HAP-1 (cell line): Measurements from ENCODE around the gene KSR1.

Experiments
- DNase-seq, 2 experiments: peaks; one replicate each; pipeline ENCODE4 v3.0.0-alpha.2; 2016 to 2020; ENCODE audit warnings: low spot score in 2 of 2
- H3K27me3 ChIP-seq: fragments of 250-450 bp; sonication (Bioruptor Pico); 2 replicates; pipeline ENCODE4 v1.5.1; 2020; ENCODE audit warnings: low read depth, mild to moderate bottlenecking, moderate library complexity
- H3K36me3 ChIP-seq: fragments of 250-450 bp; sonication (Bioruptor Pico); replicated peaks from 2 replicates; pipeline ENCODE4 v1.5.1; 2020; ENCODE audit warnings: mild to moderate bottlenecking
- H3K4me1 ChIP-seq: fragments of 250-450 bp; sonication (Bioruptor Pico); 2 replicates; pipeline ENCODE4 v1.5.1; 2020; ENCODE audit warnings: mild to moderate bottlenecking
- H3K4me3 ChIP-seq: fragments of 250-450 bp; sonication (Bioruptor Pico); 2 replicates; pipeline ENCODE4 v1.5.1; 2020; ENCODE audit warnings: mild to moderate bottlenecking, moderate library complexity
- H3K9me3 ChIP-seq: fragments of 250-450 bp; sonication (Bioruptor Pico); 2 replicates; pipeline ENCODE4 v1.5.1; 2020; ENCODE audit warnings: mild to moderate bottlenecking, moderate library complexity
- in situ Hi-C: fragments of 300-500 bp; cut with MboI; formaldehyde crosslinking; loops from 3 replicates; pipeline ENCODE4 v1.14.3; 2020; ENCODE audit warnings: low sequenced_read_pairs, inconsistent platforms, mixed read lengths

KSR1 gene

DNA sequence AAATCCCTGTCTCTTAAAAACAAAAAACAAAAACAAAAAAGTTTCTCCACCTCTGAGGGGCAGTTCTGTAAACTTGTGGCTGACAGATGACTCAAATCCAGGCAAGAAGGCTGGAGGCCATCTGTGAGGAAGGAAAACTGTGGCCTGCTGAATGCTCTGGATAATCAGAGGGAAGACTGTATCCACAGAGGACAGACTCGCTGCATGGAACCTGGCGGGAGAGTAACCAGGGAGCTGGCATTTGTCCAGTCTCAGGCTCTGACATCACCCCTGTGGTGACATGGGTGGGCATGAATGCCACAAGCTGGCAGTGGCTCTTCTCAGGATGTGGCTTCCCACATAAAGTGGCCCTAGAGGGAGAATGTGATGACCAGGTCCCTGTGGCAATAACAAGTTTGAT lies 2.8 kb upstream of the KSR1 start:
- Histone ChIP-seq H3K4me3 (no peak overlapping the region), H3K4me1 (peaks cover 10% of the 10 kb centered on the region), H3K36me3 (no peaks in the 10 kb centered on the region), H3K9me3 (no peaks in the 10 kb centered on the region), H3K27me3 (no peaks in the 10 kb centered on the region)
- in situ Hi-C loops: loop anchor here (5.0 to 25.0 kb wide), 2 partner anchors 51 to 216 kb away; no protein-coding TSS in a partner anchor
- no peak for DNase-seq

DNA sequence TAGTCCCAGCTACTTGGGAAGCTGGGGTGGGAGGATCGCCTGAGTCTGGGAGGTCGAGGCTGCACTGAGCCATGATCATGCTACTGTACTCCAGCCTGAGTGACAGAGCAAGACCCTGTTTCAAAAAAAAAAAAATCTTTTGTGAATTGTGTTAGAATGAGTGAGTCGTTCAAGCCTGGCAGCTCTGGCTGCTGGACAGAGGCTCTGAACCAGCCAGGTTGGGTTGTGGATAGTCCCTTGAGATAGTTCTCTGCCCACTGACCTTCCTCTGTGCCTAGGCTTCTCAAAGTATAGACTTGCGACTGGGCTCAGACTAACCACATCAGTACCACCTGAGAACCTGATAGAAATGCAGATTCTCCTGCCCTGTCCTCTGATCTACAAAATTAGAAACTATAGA lies 2.2 kb upstream of the KSR1 start:
- H3K9me3 ChIP-seq: no peaks in the 10 kb centered on the region
- no peak overlapping the region for H3K4me3 ChIP-seq
- H3K27me3 ChIP-seq: no peaks in the 10 kb centered on the region
- H3K4me1 ChIP-seq: peaks cover 12% of the 10 kb centered on the region
- no peak for DNase-seq
- no peaks in the 10 kb centered on the region for H3K36me3 ChIP-seq
- in situ Hi-C loops: loop anchor here (5.0 to 25.0 kb wide), 2 partner anchors 52 to 217 kb away; no protein-coding TSS in a partner anchor

DNA sequence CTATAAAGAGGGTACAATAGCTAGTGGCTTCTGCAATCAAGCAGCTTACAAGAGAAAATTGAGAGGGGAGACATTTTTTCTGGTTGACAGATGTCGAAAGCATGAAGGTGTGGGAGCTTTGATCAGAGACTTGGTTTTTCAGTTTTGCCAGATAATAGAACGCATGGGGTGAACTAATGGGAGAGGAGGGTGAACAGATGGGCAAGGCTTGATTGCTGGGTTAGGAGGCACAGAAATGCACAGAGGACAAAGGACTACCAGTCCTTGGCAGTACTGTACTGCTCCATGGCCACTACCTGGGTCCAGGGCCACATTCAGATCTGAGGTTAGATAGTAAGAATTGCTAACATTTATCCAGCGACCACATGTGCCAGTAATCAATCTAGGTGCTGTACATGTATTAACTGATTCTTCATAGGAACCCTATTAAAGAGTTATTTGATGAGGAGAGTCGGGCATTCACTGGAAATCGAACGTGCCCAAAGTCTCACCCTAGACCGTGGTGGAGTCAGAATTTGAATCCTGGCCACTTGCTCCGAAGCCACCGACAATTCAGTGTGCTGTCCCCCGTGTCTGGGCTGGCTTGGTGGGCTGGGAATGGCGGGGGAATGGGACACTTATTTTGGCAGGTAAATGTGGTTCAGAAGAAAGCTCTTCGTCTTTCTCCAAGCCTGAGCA lies 873 bp upstream of the KSR1 start:
- Histone ChIP-seq H3K4me1 (peaks cover 12% of the 10 kb centered on the region), H3K36me3 (no peaks in the 10 kb centered on the region), H3K4me3 (peak overlapping the region; percentile 60), H3K9me3 (no peaks in the 10 kb centered on the region), H3K27me3 (no peaks in the 10 kb centered on the region)
- DNase-seq: no peak
- in situ Hi-C loops: loop anchor here (5.0 to 25.0 kb wide), 2 partner anchors 147 to 218 kb away; no protein-coding TSS in a partner anchor

DNA sequence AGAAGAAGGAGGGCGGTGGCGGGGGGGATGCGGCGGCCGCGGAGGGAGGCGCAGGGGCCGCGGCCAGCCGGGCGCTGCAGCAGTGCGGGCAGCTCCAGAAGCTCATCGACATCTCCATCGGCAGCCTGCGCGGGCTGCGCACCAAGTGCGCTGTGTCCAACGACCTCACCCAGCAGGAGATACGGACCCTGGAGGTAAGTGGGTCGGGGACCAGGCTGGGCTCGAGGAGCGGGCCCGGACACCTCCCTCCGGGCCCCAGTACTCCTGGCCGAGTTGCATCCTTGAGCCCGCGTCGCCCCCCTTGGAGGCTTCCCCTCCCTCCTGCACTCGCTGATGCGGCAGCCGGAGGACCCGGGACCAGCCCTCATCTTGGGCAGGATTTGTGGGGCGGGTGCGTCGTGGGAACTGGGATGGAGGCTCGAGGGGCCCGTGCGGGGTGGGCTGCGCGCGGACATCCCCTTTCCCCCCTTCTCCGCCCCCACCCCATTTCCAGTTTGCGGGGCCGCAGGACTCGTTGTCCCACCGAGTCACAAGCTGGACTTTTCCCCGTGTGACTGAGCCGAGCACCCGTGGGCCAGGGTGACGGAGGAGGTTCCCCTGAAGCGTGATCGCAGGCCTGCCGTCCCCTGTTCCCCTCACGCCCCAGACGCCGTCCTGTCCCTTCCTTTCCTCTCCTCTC lies 572 bp downstream of the KSR1 start:
- Histone ChIP-seq H3K4me1 (peaks cover 12% of the 10 kb centered on the region), H3K9me3 (no peaks in the 10 kb centered on the region), H3K36me3 (no peaks in the 10 kb centered on the region), H3K27me3 (no peaks in the 10 kb centered on the region), H3K4me3 (peak overlapping the region; percentile 60)
- DNase-seq: peak; percentile 3 to 58
- in situ Hi-C loops: loop anchor here (5.0 to 25.0 kb wide), 2 partner anchors 145 to 220 kb away; no protein-coding TSS in a partner anchor

DNA sequence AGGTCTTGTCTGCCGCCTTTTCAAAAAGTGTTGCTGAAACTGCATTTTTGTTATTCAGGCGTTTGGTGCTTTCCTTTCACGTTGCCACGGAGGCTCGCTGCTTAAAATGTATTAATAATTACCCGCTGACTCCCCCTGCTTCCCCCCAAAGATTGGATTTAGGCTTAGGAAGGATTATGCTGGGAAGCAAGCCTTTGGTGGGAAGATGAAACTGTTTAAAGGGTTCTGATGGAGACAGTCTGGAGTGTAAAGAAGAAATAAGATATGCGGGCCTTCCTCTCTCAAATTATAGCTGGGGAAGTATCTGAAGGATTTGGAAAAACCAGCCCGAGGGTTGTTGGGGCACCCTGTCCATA lies 1.1 kb downstream of the KSR1 start:
- H3K4me1 ChIP-seq: peaks cover 12% of the 10 kb centered on the region
- H3K27me3 ChIP-seq: no peaks in the 10 kb centered on the region
- in situ Hi-C loops: loop anchor here (5.0 to 25.0 kb wide), 2 partner anchors 145 to 220 kb away; no protein-coding TSS in a partner anchor
- H3K36me3 ChIP-seq: no peaks in the 10 kb centered on the region
- DNase-seq: no peak
- peak overlapping the region; percentile 60 for H3K4me3 ChIP-seq
- H3K9me3 ChIP-seq: no peaks in the 10 kb centered on the region

DNA sequence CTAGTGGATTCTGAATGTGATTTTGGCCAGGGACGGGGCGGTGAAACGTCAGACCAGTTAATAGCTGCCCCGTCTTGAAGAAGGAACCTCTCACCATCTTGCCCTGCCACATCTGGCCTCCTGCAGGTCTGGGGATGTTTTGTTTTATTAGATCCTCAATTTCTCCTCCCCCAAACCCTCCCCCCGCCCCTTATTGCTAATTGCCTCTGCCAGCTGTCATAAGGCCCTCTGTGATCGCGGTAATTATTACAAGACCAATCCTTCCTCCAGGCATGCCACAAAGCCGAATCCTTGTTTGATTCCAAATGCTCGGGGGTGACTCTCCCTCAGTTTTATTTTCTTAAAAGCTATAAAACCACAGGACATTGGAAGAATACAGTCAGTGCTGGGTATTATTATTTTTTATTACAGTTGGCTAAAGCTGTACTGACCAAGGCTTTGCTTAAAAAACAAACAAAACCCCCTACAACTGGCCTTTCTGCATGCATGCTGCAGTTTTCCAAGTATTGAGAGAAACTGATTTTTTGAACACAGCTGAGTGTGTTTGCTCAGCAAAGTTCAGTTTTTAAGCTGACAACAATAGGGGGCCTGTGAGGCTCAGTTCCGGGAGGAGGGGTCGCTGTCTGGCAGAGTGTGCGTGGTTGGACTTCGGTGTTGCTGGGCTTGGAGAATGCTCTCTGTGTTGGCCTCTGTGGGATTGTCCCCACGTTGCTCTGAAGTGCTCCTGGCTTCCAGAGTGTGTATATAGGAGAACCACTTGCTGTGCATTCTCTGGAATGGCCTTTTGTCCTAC lies 1.7 kb downstream of the KSR1 start:
- no peaks in the 10 kb centered on the region for H3K9me3 ChIP-seq
- H3K4me3 ChIP-seq: peak overlapping the region; percentile 60
- no peaks in the 10 kb centered on the region for H3K27me3 ChIP-seq
- no peaks in the 10 kb centered on the region for H3K36me3 ChIP-seq
- peak; percentile 45 to 61 for DNase-seq
- H3K4me1 ChIP-seq: peaks cover 12% of the 10 kb centered on the region
- in situ Hi-C loops: loop anchor here (5.0 to 25.0 kb wide), 2 partner anchors 144 to 221 kb away; no protein-coding TSS in a partner anchor

DNA sequence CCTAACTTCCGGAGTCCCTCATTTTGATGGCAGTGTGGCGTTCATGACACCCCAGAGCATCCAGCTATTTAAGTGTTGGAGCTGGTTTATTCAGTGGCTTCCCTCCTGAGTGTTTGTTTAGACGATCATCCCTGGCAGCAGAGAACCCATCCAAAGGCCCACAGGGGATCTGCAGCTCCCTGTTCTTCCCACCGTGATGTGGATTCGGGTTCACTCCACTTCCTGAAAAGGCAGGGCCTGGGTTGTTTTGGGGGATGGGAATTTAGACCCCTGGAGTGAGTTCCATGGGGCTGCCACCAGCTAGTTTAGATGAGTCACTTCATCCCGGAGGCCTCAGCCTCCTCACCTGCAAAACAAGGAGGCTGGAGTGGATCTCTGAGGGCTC lies 2.3 kb downstream of the KSR1 start:
- peak overlapping the region; percentile 60 for H3K4me3 ChIP-seq
- in situ Hi-C loops: loop anchor here (5.0 to 25.0 kb wide), 2 partner anchors 144 to 221 kb away; no protein-coding TSS in a partner anchor

DNA sequence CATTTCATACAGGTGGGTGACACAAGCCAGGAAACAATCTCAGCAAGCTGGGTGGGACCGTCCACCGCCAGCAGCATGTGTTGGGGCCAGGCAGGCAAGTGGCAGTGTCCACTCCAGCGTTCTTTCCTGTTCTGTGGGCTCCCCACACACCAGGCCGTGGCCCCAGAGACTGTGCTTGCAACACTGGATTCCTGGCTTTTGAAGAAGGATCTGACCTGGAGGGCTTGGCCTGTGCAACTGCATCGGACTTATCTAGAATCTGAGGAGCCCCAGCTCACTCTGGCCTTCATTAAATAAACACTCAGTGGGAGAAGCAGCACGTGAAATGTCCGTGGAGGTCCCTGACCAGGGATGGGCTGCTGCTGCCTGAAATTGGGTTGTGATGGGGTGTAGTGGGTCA lies 3.2 kb downstream of the KSR1 start:
- no peak overlapping the region for H3K4me3 ChIP-seq
- no peaks in the 10 kb centered on the region for H3K27me3 ChIP-seq
- no peaks in the 10 kb centered on the region for H3K36me3 ChIP-seq
- in situ Hi-C loops: loop anchor here (5.0 to 25.0 kb wide), 2 partner anchors 143 to 222 kb away; no protein-coding TSS in a partner anchor
- no peak for DNase-seq
- H3K4me1 ChIP-seq: peaks cover 12% of the 10 kb centered on the region
- no peaks in the 10 kb centered on the region for H3K9me3 ChIP-seq

More for the DNA sequence above, 2.3 kb downstream of the KSR1 start:
- H3K9me3 ChIP-seq: no peaks in the 10 kb centered on the region
- no peaks in the 10 kb centered on the region for H3K36me3 ChIP-seq
- peaks cover 12% of the 10 kb centered on the region for H3K4me1 ChIP-seq
- no peak for DNase-seq
- H3K27me3 ChIP-seq: no peaks in the 10 kb centered on the region

DNA sequence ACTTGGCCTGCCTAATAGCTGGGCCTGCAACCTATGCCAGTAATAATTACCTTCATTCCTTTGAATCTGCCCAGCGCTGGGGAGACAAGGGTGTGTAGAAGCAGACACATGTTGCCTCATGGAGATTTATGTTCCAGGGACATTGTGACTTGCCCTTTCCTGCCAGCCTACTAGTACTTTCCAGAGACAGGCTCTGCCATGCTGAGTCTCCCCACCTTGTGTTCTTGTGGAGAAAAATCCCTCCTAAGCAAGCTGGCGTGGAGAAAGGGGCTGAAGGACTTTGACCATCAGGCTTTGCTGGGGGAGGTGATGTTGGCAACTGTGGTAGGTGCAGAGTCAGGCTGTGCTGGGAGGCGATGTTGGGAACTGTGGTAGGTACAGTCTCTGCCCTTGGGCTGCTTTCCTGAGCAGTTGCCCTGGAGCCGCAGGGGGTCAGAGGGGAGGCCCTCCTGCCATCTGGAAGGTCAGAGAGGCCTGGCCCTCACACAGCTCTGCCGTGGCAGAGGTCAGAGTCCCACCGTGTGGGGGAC lies 4.0 kb downstream of the KSR1 start:
- H3K4me1 ChIP-seq: peaks cover 12% of the 10 kb centered on the region
- in situ Hi-C loops: loop anchor here (25.0 kb wide), 1 partner anchor 223 kb away; no protein-coding TSS in a partner anchor
- no peaks in the 10 kb centered on the region for H3K36me3 ChIP-seq
- no peak overlapping the region for H3K4me3 ChIP-seq
- no peak for DNase-seq
- H3K9me3 ChIP-seq: no peaks in the 10 kb centered on the region
- H3K27me3 ChIP-seq: no peaks in the 10 kb centered on the region

DNA sequence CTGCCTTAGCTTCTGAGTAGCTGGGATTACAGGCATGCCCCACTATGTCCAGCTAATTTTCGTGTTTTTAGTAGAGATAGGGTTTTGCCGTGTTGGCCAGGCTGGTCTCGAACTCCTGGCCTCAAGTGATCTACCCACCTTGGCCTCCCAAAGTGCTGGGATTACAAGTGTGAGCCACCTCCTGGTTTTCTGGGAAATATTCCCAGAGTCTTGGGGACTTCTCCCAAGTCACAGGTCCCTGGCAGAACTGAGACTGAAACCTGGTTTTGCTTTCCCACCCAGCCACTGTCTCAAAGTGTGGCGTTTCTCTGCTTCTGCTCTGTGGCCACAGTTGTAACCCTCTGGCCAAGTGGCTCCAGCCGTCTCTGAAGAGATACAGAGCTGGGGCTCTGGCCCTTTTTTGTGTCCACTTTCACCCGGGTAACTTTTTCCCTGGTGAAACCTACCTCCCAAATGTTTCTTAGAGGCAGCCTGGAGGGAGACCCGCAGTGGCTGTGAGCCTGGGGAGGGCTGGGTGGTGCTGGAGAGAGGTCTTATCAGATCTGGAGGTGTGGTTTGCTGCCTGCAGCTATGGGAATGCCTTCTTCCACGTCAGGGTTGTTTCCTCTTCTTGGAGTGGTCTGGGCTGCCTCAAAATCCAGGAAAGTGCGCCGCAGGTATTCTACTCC lies 5.1 kb downstream of the KSR1 start:
- H3K4me1 ChIP-seq: peaks cover 12% of the 10 kb centered on the region
- no peak overlapping the region for H3K4me3 ChIP-seq
- no peaks in the 10 kb centered on the region for H3K36me3 ChIP-seq
- H3K9me3 ChIP-seq: no peaks in the 10 kb centered on the region
- no peak for DNase-seq
- in situ Hi-C loops: loop anchor here (25.0 kb wide), 1 partner anchor 224 kb away; no protein-coding TSS in a partner anchor
- no peaks in the 10 kb centered on the region for H3K27me3 ChIP-seq

DNA sequence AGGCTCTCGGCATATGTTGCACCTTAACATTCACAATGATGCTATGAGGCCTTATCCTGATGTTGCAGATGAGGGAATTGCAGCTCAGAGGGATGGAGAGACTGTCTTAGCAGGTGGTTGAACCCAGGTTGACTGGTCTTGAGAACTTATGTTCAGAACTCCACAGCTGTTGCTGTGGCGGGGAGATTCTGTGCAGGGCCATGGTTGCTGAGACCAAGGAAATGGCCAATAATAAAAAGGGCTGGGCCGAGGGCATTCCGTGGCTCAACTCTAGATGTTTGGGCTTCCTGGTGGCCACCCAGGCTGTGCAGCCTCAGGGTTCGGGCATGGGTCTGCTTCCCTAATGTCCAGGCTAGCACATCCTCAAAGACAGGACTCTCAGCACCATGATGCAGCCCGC lies 5.9 kb downstream of the KSR1 start:
- Histone ChIP-seq H3K4me1 (peaks cover 12% of the 10 kb centered on the region), H3K27me3 (no peaks in the 10 kb centered on the region)
- in situ Hi-C loops: loop anchor here (25.0 kb wide), 1 partner anchor 225 kb away; no protein-coding TSS in a partner anchor

DNA sequence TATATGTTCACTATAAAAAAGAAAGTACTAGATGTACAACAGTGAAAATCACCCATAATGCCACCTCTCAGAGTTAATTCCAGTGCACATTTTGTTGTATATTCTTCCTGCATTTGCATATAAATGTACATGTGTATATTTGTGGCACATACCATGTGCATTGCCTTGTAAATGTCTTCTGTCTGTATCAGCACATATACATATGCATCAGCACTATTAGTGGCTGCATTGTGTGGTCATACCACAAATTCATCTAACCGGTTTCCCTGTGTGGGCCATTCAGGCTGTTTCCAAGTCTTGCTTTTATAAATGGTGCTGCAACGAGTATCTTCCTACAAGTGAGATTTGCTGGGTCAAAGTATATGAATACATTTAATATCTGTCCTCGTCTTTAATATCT lies 6.5 kb downstream of the KSR1 start:
- DNase-seq: peak in 1 of 2 experiments; percentile 29
- H3K4me3 ChIP-seq: no peak overlapping the region
- H3K36me3 ChIP-seq: no peaks in the 10 kb centered on the region
- H3K27me3 ChIP-seq: no peaks in the 10 kb centered on the region
- in situ Hi-C loops: loop anchor here (25.0 kb wide), 1 partner anchor 225 kb away; no protein-coding TSS in a partner anchor
- peaks cover 9% of the 10 kb centered on the region for H3K4me1 ChIP-seq
- no peaks in the 10 kb centered on the region for H3K9me3 ChIP-seq

More for the DNA sequence above, 5.9 kb downstream of the KSR1 start:
- no peaks in the 10 kb centered on the region for H3K36me3 ChIP-seq
- no peak for DNase-seq
- H3K4me3 ChIP-seq: no peak overlapping the region
- H3K9me3 ChIP-seq: no peaks in the 10 kb centered on the region
